H9 (cell line): ENCODE measurements around the gene CD164L2. TPM values are rescaled to one million over a fixed set of nuclear protein-coding genes. Genes with fewer than 3 reads are reported as not detected.
A peak's percentile ranks its signal among the peaks of the same experiment; 100 is the strongest.

Source experiments
- DNase-seq: peaks from one replicate; pipeline ENCODE4 v3.0.0-alpha.2; 2017
- H2AFZ ChIP-seq: one replicate; pipeline ENCODE4 v1.6.1; 2013; ENCODE audit warnings: mild to moderate bottlenecking, low read length, control low read depth, moderate library complexity
- H2AK5ac ChIP-seq: 2 replicates; pipeline ENCODE4 v1.6.1; 2013; ENCODE audit warnings: low read length, control low read depth, mixed read lengths; ENCODE audit not compliant: insufficient read length
- H2BK120ac ChIP-seq: one replicate; pipeline ENCODE4 v1.6.1; 2013; ENCODE audit warnings: low read depth, mild to moderate bottlenecking, low read length, control low read depth, inconsistent platforms; ENCODE audit not compliant: poor library complexity, severe bottlenecking
- H2BK12ac ChIP-seq: 2 replicates; pipeline ENCODE4 v1.6.1; 2013; ENCODE audit warnings: low read length, control low read depth, mixed read lengths, low read depth; ENCODE audit not compliant: insufficient read length
- H2BK15ac ChIP-seq: 2 replicates; pipeline ENCODE4 v1.6.1; 2013; ENCODE audit warnings: low read depth, low read length, control low read depth
- H2BK20ac ChIP-seq: one replicate; pipeline ENCODE4 v1.6.1; 2013; ENCODE audit warnings: low read depth, mild to moderate bottlenecking, low read length, control low read depth, inconsistent platforms; ENCODE audit not compliant: poor library complexity, severe bottlenecking
- H2BK5ac ChIP-seq: 2 replicates; pipeline ENCODE4 v1.6.1; 2013; ENCODE audit warnings: low read length, control low read depth, mixed read lengths; ENCODE audit not compliant: insufficient read length
- H3K14ac ChIP-seq: 2 replicates; pipeline ENCODE4 v1.6.1; 2013; ENCODE audit warnings: low read length, control low read depth; ENCODE audit not compliant: insufficient read depth
- H3K18ac ChIP-seq: 2 replicates; pipeline ENCODE4 v1.6.1; 2013; ENCODE audit warnings: low read depth, mild to moderate bottlenecking, mixed read lengths, low read length, control low read depth; ENCODE audit not compliant: insufficient read length
- H3K23ac ChIP-seq: 2 replicates; pipeline ENCODE4 v1.6.1; 2013; ENCODE audit warnings: low read length, control low read depth, mixed read lengths, low read depth; ENCODE audit not compliant: insufficient read length
- H3K23me2 ChIP-seq: 2 replicates; pipeline ENCODE4 v1.6.1; 2013; ENCODE audit warnings: low read depth, mild to moderate bottlenecking, mixed read lengths, low read length, control low read depth; ENCODE audit not compliant: insufficient read length, poor library complexity, severe bottlenecking
- H3K27ac ChIP-seq: 2 replicates; pipeline ENCODE4 v1.5.1; 2013; ENCODE audit warnings: low read length, control low read depth, mixed read lengths, low read depth; ENCODE audit not compliant: insufficient read length
- H3K27me3 ChIP-seq: 2 replicates; pipeline ENCODE4 v1.6.1; 2013; ENCODE audit warnings: low read length, control low read depth, inconsistent platforms; ENCODE audit not compliant: insufficient read depth
- H3K4ac ChIP-seq: 2 replicates; pipeline ENCODE4 v1.6.1; 2013; ENCODE audit warnings: low read depth, mild to moderate bottlenecking, control low read depth, inconsistent platforms, low read length, moderate library complexity
- H3K4me1 ChIP-seq: 2 replicates; pipeline ENCODE4 v1.6.1; 2013; ENCODE audit warnings: low read length, control low read depth, inconsistent platforms; ENCODE audit not compliant: insufficient read depth
- H3K4me2 ChIP-seq: 2 replicates; pipeline ENCODE4 v1.6.1; 2013; ENCODE audit warnings: low read length, control low read depth, mixed read lengths; ENCODE audit not compliant: insufficient read length, insufficient read depth
- H3K56ac ChIP-seq: 2 replicates; pipeline ENCODE4 v1.6.1; 2013; ENCODE audit warnings: low read depth, mild to moderate bottlenecking, mixed read lengths, low read length, control low read depth; ENCODE audit not compliant: insufficient read length
- H3K79me1 ChIP-seq: 2 replicates; pipeline ENCODE4 v1.6.1; 2013; ENCODE audit warnings: low read depth, mild to moderate bottlenecking, moderate library complexity, low read length, control low read depth, inconsistent platforms; ENCODE audit not compliant: insufficient read depth, poor library complexity, severe bottlenecking
- H3K79me2 ChIP-seq: 2 replicates; pipeline ENCODE4 v1.6.1; 2013; ENCODE audit warnings: low read length, control low read depth, inconsistent platforms; ENCODE audit not compliant: insufficient read depth
- H3K9ac ChIP-seq: 2 replicates; pipeline ENCODE4 v1.6.1; 2013; ENCODE audit warnings: low read length, control low read depth, mixed read lengths; ENCODE audit not compliant: insufficient read length; ENCODE audit errors: extremely low read depth
- H3K9me3 ChIP-seq: one replicate; pipeline ENCODE4 v1.6.1; 2013; ENCODE audit warnings: low read depth, low read length, inconsistent platforms; ENCODE audit not compliant: control insufficient read depth
- H3T11ph ChIP-seq: one replicate; pipeline ENCODE4 v1.6.1; 2013; ENCODE audit warnings: mild to moderate bottlenecking, low read length, control low read depth, inconsistent platforms
- H4K20me1 ChIP-seq: one replicate; pipeline ENCODE4 v1.6.1; 2013; ENCODE audit not compliant: control insufficient read depth, insufficient read length, insufficient read depth
- H4K5ac ChIP-seq: 2 replicates; pipeline ENCODE4 v1.6.1; 2013; ENCODE audit warnings: low read depth, mild to moderate bottlenecking, mixed read lengths, low read length, control low read depth; ENCODE audit not compliant: insufficient read length
- H4K8ac ChIP-seq: replicated peaks from 2 replicates; pipeline ENCODE4 v1.6.1; 2013; ENCODE audit warnings: low read length, control low read depth, mixed read lengths, low read depth; ENCODE audit not compliant: insufficient read length
- H4K91ac ChIP-seq: 2 replicates; pipeline ENCODE4 v1.6.1; 2013; ENCODE audit warnings: low read depth, mild to moderate bottlenecking, moderate library complexity, mixed read lengths, low read length, control low read depth; ENCODE audit not compliant: insufficient read length
- H3K27ac Mint-ChIP-seq, 3 experiments: 2 replicates in 2 of 3; 3 replicates in 1 of 3; pipeline ENCODE4 v1.8.0; 2020 to 2021; ENCODE audit warnings: mixed read lengths in 3 of 3, mild to moderate bottlenecking in 1 of 3, moderate library complexity in 1 of 3
- H3K27me3 Mint-ChIP-seq: 2 replicates; pipeline ENCODE4 v1.8.0; 2021; ENCODE audit warnings: low read depth, mild to moderate bottlenecking, moderate library complexity, mixed read lengths
- H3K36me3 Mint-ChIP-seq, 3 experiments: 2 replicates in 2 of 3; 3 replicates in 1 of 3; pipeline ENCODE4 v1.8.0; 2020 to 2021; ENCODE audit warnings: low read depth in 3 of 3, mixed read lengths in 3 of 3; ENCODE audit not compliant: insufficient read depth in 1 of 3
- H3K4me1 Mint-ChIP-seq, 2 experiments: 2 replicates each; pipeline ENCODE4 v1.8.0; 2020; ENCODE audit warnings: mixed read lengths in 2 of 2
- H3K4me3 Mint-ChIP-seq, 2 experiments: 2 replicates in 1 of 2; 3 replicates in 1 of 2; pipeline ENCODE4 v1.8.0; 2020 to 2021; ENCODE audit warnings: mild to moderate bottlenecking in 2 of 2, mixed read lengths in 2 of 2, moderate library complexity in 1 of 2
- H3K9me3 Mint-ChIP-seq, 2 experiments: 2 replicates in 1 of 2; 3 replicates in 1 of 2; pipeline ENCODE4 v1.8.0; 2020; ENCODE audit warnings: mild to moderate bottlenecking in 2 of 2, mixed read lengths in 2 of 2, moderate library complexity in 1 of 2
- WGBS: extraction: QIAGEN DNeasy Blood & Tissue Kit; methylation state at CpG from one replicate; pipeline ENCODE4 v1.1.7; 2013; ENCODE audit warnings: missing lambda C conversion rate, low lambda C conversion rate, mixed read lengths; ENCODE audit not compliant: insufficient read length; ENCODE audit errors: extremely low coverage; 5-methylcytosine and 5-hydroxymethylcytosine counted together
- total RNA-seq: library from RNA; stranded (reverse); gene quantifications from 2 replicates; pipeline ENCODE4 v1.2.1, GENCODE V29; 2021
- TF ChIP-seq, protein P1 (sequence below): fragments of 200-600 bp; sonication (generic); conservative IDR thresholded peaks from 3 replicates; pipeline ENCODE4 v1.8.0; 2021; ENCODE audit warnings: antibody characterized with exemption, mild to moderate bottlenecking

Gene CD164L2
- total RNA-seq, 1 experiment from 2014 or later: 1.2 TPM

DNA sequence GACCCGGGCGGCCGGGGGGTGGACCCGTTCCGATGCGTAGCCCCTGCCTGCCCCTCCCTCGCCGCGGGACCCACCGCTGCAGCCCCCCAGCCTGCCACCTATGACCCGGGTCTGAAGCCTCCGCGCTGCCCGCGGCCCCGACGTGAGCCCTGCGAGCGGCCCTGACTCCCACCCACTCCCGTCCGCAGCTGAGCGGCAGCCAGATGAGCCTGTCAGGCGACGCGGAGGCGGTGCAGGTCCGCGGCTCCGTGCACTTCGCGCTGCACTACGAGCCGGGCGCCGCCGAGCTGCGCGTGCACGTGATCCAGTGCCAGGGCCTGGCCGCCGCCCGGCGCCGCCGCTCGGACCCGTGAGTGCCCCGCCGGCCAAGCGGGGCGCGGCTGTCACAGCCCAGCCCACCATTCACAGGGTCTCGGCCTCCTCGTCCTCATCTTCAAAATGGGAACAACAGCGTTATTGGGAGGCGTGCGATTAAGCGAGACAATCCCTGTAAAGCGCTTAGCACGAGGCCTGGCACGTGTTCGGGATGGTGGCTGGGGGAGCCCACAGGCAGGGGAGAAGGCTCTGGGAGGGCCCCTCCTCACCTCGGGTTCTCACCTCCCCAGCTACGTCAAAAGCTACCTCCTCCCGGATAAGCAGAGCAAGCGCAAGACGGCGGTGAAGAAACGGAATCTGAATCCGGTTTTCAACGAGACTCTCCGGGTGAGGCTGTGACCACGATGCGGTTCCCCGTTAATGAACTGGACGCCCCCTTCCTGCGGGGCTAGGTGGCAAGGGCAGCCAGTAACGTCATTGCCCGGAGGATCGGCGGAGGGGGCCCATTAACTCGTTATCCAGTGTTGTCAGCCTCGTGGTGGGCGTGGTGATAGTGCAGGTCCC, 33.1 kb downstream of the CD164L2 start:
- Mint-ChIP-seq H3K36me3 (peaks cover 4 to 15% (median 12%) of the 10 kb centered on the region in 3 experiments; a peak in 5 of 7 replicates), H3K4me3 (peak overlapping the region; percentile 70 to 84), H3K4me1 (peaks cover 14 to 20% of the 10 kb centered on the region in 2 experiments), H3K9me3 (no peaks in the 10 kb centered on the region), H3K27me3 (peaks cover 21% of the 10 kb centered on the region), H3K27ac (no peak overlapping the region)
- Histone ChIP-seq H3K56ac (no peak overlapping the region), H4K91ac (no peak overlapping the region), H2BK12ac (no peak overlapping the region), H3K4me1 (no peaks in the 10 kb centered on the region), H2BK120ac (no peak overlapping the region), H3K4ac (no peak overlapping the region), H3K9me3 (no peaks in the 10 kb centered on the region), H2AK5ac (no peak overlapping the region), H2BK5ac (no peak overlapping the region), H3K27me3 (no peaks in the 10 kb centered on the region), H3K79me1 (no peaks in the 10 kb centered on the region), H3K18ac (peak overlapping the region; percentile 1), H4K20me1 (peaks cover 4% of the 10 kb centered on the region), H3K27ac (no peak overlapping the region), H3K4me2 (peak overlapping the region; percentile 71), H3K9ac (no peak overlapping the region), H3K79me2 (no peaks in the 10 kb centered on the region; the same call in 1 of the 2 replicates), H3T11ph (no peak overlapping the region), H2BK15ac (no peak overlapping the region), H3K14ac (no peak overlapping the region), H3K23ac (no peak overlapping the region), H4K5ac (no peak overlapping the region), H4K8ac (no peak overlapping the region), H3K23me2 (peaks cover 21% of the 10 kb centered on the region), H2AFZ (no peak overlapping the region), H2BK20ac (no peak overlapping the region)
- TF ChIP-seq, protein P1, sequence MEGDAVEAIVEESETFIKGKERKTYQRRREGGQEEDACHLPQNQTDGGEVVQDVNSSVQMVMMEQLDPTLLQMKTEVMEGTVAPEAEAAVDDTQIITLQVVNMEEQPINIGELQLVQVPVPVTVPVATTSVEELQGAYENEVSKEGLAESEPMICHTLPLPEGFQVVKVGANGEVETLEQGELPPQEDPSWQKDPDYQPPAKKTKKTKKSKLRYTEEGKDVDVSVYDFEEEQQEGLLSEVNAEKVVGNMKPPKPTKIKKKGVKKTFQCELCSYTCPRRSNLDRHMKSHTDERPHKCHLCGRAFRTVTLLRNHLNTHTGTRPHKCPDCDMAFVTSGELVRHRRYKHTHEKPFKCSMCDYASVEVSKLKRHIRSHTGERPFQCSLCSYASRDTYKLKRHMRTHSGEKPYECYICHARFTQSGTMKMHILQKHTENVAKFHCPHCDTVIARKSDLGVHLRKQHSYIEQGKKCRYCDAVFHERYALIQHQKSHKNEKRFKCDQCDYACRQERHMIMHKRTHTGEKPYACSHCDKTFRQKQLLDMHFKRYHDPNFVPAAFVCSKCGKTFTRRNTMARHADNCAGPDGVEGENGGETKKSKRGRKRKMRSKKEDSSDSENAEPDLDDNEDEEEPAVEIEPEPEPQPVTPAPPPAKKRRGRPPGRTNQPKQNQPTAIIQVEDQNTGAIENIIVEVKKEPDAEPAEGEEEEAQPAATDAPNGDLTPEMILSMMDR: no peak
- DNase-seq: peak; percentile 87
- WGBS: no CpG with 5 or more reads among the region's 84 CpGs
